Measurements from ENCODE around the gene KCNK7. TPM values are rescaled to one million over a fixed set of nuclear protein-coding genes. Genes with fewer than 3 reads are reported as not detected.

Gene KCNK7
- total RNA-seq, 1 donor = not detected

- H3K4me1 ChIP-seq (ENCODE audit: insufficient read depth, low read length) = no peaks in the 10 kb centered on the region
- H3K4me2 ChIP-seq (ENCODE audit: insufficient read depth, low read length) = no peak overlapping the region
- H3K9me3 ChIP-seq (ENCODE audit: low read depth, low read length) = no peaks in the 10 kb centered on the region
- H3K4me3 ChIP-seq (ENCODE audit: insufficient read depth, low read length) = no peak overlapping the region
- no peak overlapping the region for H3K27ac ChIP-seq (ENCODE audit: low read depth, low read length)
- TF ChIP-seq CTCF (IDR thresholded peaks at IDR 0.05; ENCODE audit: extremely low read depth, low read depth, low read length) = peak; percentile 43
- no peak overlapping the region for H2AFZ ChIP-seq (ENCODE audit: low read length)
- H3K27me3 ChIP-seq (ENCODE audit: insufficient read depth, low read length) = no peaks in the 10 kb centered on the region
- peaks cover 84% of the 10 kb centered on the region for H3K36me3 ChIP-seq (ENCODE audit: insufficient read depth, low read length)
- peaks cover 4% of the 10 kb centered on the region for H4K20me1 ChIP-seq (ENCODE audit: insufficient read depth, low read length)
- H3K79me2 ChIP-seq (ENCODE audit: insufficient read depth, low read length) = peaks cover 4% of the 10 kb centered on the region
- DNase-seq (ENCODE audit: insufficient read length, low spot score, missing footprints) = peak; percentile 97
These were observed 30.2 kb upstream of the KCNK7 start for GRCh38 chr11:65625628-65626342.

GRCh38 chr11:65624931-65625627 lies 29.5 kb upstream of the KCNK7 start:
- Histone ChIP-seq H3K4me1 (ENCODE audit: insufficient read depth, low read length) (no peaks in the 10 kb centered on the region), H3K36me3 (ENCODE audit: insufficient read depth, low read length) (peaks cover 83% of the 10 kb centered on the region), H2AFZ (ENCODE audit: low read length) (no peak overlapping the region), H3K27ac (ENCODE audit: low read depth, low read length) (no peak overlapping the region), H3K79me2 (ENCODE audit: insufficient read depth, low read length) (peaks cover 11% of the 10 kb centered on the region), H3K9me3 (ENCODE audit: low read depth, low read length) (no peaks in the 10 kb centered on the region), H4K20me1 (ENCODE audit: insufficient read depth, low read length) (peaks cover 4% of the 10 kb centered on the region), H3K4me2 (ENCODE audit: insufficient read depth, low read length) (no peak overlapping the region), H3K27me3 (ENCODE audit: insufficient read depth, low read length) (no peaks in the 10 kb centered on the region), H3K4me3 (ENCODE audit: insufficient read depth, low read length) (no peak overlapping the region)
- DNase-seq (ENCODE audit: insufficient read length, low spot score, missing footprints) = no peak
- no peak for TF ChIP-seq CTCF (IDR thresholded peaks at IDR 0.05; ENCODE audit: extremely low read depth, low read depth, low read length)

- H4K20me1 ChIP-seq (ENCODE audit: insufficient read depth, low read length) = peaks cover 7% of the 10 kb centered on the region
- H3K4me1 ChIP-seq (ENCODE audit: insufficient read depth, low read length) = no peaks in the 10 kb centered on the region
- no peak for TF ChIP-seq CTCF (IDR thresholded peaks at IDR 0.05; ENCODE audit: extremely low read depth, low read depth, low read length)
- peaks cover 82% of the 10 kb centered on the region for H3K36me3 ChIP-seq (ENCODE audit: insufficient read depth, low read length)
- H3K4me2 ChIP-seq (ENCODE audit: insufficient read depth, low read length) = no peak overlapping the region
- no peak overlapping the region for H3K27ac ChIP-seq (ENCODE audit: low read depth, low read length)
- no peaks in the 10 kb centered on the region for H3K27me3 ChIP-seq (ENCODE audit: insufficient read depth, low read length)
- no peaks in the 10 kb centered on the region for H3K9me3 ChIP-seq (ENCODE audit: low read depth, low read length)
- no peak overlapping the region for H3K4me3 ChIP-seq (ENCODE audit: insufficient read depth, low read length)
- DNase-seq (ENCODE audit: insufficient read length, low spot score, missing footprints) = no peak
- H3K79me2 ChIP-seq (ENCODE audit: insufficient read depth, low read length) = peaks cover 19% of the 10 kb centered on the region
- H2AFZ ChIP-seq (ENCODE audit: low read length) = no peak overlapping the region
These were observed 28.4 kb upstream of the KCNK7 start for GRCh38 chr11:65623852-65624616.

GRCh38 chr11:65623177-65623576 lies 27.6 kb upstream of the KCNK7 start:
- Histone ChIP-seq H3K4me2 (ENCODE audit: insufficient read depth, low read length) (no peak overlapping the region), H3K79me2 (ENCODE audit: insufficient read depth, low read length) (peaks cover 26% of the 10 kb centered on the region), H3K27me3 (ENCODE audit: insufficient read depth, low read length) (no peaks in the 10 kb centered on the region), H3K4me3 (ENCODE audit: insufficient read depth, low read length) (no peak overlapping the region), H3K9me3 (ENCODE audit: low read depth, low read length) (no peaks in the 10 kb centered on the region), H4K20me1 (ENCODE audit: insufficient read depth, low read length) (peaks cover 12% of the 10 kb centered on the region), H3K27ac (ENCODE audit: low read depth, low read length) (no peak overlapping the region), H3K36me3 (ENCODE audit: insufficient read depth, low read length) (peaks cover 84% of the 10 kb centered on the region), H3K4me1 (ENCODE audit: insufficient read depth, low read length) (no peaks in the 10 kb centered on the region), H2AFZ (ENCODE audit: low read length) (no peak overlapping the region)
- no peak for TF ChIP-seq CTCF (IDR thresholded peaks at IDR 0.05; ENCODE audit: extremely low read depth, low read depth, low read length)
- DNase-seq (ENCODE audit: insufficient read length, low spot score, missing footprints) = no peak
